T-helper 1 cell treated with Interleukin-12 subunit alpha and Interleukin-12 subunit beta and Interleukin-4 antibody, amounts not matched to agents 30 μg/mL and 1 μg/mL, for 36 hours (primary cell): Measurements from ENCODE around the gene IDH2.

Experiments used
- H3K27ac Mint-ChIP-seq: one replicate; pipeline ENCODE4 v1.8.0; 2021; ENCODE audit warnings: mild to moderate bottlenecking, mixed read lengths
- H3K27me3 Mint-ChIP-seq: one replicate; pipeline ENCODE4 v1.8.0; 2021; ENCODE audit warnings: low read depth, mixed read lengths
- H3K36me3 Mint-ChIP-seq: one replicate; pipeline ENCODE4 v1.8.0; 2021; ENCODE audit warnings: low read depth, mixed read lengths
- H3K4me1 Mint-ChIP-seq: one replicate; pipeline ENCODE4 v1.8.0; 2021; ENCODE audit warnings: low read depth, mixed read lengths
- H3K4me3 Mint-ChIP-seq: one replicate; pipeline ENCODE4 v1.8.0; 2021; ENCODE audit warnings: mild to moderate bottlenecking, moderate library complexity, mixed read lengths
- H3K9me3 Mint-ChIP-seq: one replicate; pipeline ENCODE4 v1.8.0; 2021; ENCODE audit warnings: mixed read lengths

Gene IDH2

DNA sequence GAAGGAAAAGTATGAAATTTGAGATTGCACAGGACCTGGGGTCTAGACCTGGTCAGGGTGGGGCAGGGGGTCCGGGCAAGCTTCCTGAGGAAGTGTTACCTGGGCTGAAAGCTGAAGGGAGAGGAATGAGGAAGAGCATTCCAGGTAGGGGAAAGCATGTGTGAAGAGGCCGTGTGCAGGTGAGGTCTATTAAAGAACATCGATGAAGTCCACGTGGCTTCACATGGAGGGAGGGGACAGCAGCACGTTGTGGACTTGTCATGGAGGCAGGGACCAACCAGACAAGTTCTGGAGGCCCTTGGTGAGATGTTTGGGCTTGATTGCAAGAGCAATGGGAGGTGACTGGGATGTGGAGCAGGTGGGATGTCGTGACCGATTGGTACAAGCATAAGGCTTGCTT lies 47.1 kb downstream of the IDH2 start:
- no peak overlapping the region for H3K27ac Mint-ChIP-seq
- peaks cover 22% of the 10 kb centered on the region for H3K4me1 Mint-ChIP-seq
- no peak overlapping the region for H3K4me3 Mint-ChIP-seq
- no peaks in the 10 kb centered on the region for H3K36me3 Mint-ChIP-seq
- H3K27me3 Mint-ChIP-seq, result no peaks in the 10 kb centered on the region
- no peaks in the 10 kb centered on the region for H3K9me3 Mint-ChIP-seq

DNA sequence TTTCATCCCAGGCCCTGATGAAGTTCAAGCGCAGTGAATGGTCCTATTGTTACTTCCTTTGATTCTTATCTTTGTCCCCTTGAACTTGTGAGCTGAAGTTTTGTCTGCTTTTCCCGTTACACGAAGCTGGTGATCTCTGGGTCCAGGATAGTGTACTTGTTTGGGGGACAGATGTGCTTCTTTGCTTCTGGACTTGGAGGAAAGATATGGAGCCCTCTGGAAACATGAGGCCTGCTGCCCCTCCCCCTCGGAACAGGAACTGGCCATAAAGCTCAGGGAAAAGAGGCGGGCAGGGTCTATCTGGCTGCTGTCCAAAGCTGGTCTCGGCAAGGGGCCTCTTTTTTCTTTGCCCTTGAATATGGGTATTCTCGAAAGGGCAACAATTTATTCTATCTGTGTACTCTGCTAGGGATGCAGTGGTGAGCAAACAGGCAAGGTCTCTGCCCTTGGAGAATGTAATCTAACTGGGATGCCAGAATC lies 47.6 kb downstream of the IDH2 start:
- H3K4me3 Mint-ChIP-seq, result no peak overlapping the region
- peaks cover 17% of the 10 kb centered on the region for H3K4me1 Mint-ChIP-seq
- no peaks in the 10 kb centered on the region for H3K27me3 Mint-ChIP-seq
- no peaks in the 10 kb centered on the region for H3K36me3 Mint-ChIP-seq
- H3K27ac Mint-ChIP-seq, result no peak overlapping the region
- H3K9me3 Mint-ChIP-seq, result no peaks in the 10 kb centered on the region

DNA sequence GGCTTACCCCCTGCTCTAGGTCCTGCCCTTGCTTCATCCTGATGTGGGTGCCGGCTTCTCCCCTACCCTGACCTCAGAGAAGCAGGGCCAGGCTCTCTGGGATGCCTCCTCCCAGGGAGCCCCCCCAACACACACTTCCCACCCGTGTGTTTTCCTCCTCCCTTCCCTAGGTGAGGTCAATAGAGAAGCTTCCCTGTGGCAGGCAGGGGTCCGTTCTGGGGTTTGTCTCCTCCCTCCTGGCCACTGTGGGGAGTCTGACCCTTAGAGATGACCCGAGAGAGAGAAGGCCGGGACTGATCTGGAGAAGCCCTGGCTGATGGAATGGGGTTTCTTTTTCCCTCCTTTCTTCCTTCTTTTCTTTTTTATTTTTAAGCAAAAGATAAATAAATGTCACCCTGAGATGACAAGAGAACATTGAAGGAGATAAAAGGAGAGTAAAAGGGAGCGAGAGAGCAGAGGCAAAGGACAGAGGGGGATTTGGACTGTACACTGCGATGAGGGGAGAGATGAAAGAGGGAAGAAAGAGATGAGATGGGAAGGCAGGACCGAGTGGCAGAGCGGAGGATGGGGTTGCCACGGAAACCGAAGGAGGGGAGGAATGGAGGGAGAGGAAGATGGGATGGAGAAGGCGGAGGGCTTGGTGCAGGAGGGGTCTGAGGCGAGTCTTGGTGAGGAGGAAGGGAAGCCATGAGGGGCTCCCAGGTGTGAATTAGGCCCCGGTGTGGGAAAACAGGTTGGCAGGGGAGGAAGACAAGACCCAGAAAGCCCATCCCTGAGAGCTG lies 48.4 kb downstream of the IDH2 start:
- Mint-ChIP-seq H3K4me1 (peaks cover 10% of the 10 kb centered on the region), H3K4me3 (no peak overlapping the region), H3K9me3 (no peaks in the 10 kb centered on the region), H3K27ac (no peak overlapping the region), H3K36me3 (no peaks in the 10 kb centered on the region), H3K27me3 (no peaks in the 10 kb centered on the region)

DNA sequence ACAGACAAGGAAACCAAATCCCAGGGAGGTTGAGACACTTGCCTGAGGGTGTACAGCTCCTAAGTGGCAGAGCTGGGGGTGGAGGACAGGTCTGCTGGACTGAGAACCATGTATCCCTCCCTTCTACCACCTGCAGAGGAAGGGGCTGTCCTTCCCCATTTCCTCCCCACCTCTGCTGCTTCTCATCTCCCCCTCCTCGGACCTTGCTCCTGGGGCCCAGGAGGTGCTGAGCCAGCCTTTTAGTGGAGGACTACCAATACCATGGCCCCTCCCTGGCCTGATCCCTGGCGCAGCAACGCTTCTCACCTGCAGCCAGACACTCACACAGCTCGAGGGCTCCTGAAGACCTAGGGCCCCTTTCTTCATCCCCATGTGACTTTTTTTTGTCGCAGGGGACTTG lies 50.4 kb downstream of the IDH2 start:
- Mint-ChIP-seq H3K27ac (no peak overlapping the region), H3K36me3 (no peaks in the 10 kb centered on the region), H3K27me3 (no peaks in the 10 kb centered on the region), H3K4me1 (peaks cover 2% of the 10 kb centered on the region), H3K4me3 (no peak overlapping the region), H3K9me3 (no peaks in the 10 kb centered on the region)

DNA sequence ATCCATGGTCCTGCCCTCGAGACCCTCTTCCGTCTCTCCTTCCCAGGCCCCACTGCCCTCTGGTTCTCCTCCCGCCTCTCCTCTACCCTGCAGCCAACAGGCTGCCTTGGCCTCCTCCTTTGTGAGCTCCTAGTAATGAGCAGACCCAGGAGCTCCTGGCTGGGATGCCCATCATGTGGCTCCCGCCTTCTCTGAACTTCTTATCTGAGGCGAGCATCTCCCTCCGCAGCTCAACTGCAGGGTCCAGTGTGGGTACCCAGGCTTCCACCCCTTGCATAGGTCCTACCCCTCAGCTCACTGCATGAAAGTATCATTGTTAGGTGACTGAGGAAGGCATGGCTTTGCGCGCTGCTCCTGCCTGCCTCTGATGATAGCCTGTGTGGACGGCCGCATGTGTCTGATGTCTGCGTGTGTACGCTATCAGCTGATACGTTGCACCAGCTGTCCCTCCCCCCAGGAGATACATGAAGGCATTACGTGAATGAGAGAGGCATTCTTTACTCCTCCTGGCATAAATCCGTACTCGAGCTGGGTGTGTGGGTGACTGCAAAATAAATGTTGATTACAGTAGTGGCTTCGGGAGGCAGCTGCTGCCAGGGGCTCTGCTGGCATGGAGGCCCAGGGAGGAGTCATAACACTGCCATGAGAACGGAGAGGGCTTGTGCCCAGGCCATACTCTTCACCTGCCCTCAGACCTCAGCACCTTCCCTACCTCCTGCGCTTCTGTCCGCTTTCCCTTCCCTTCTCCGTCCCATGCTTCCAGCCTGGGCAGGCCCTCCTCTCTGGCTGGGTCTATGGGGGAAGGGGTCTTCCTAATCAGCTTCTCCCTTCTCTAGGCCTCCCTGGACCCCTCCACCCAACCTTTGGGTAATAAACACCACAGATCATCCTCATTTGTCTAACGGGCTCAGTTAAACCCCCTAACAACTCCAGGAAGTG lies 52.3 kb downstream of the IDH2 start:
- Mint-ChIP-seq H3K27me3 (no peaks in the 10 kb centered on the region), H3K4me1 (peaks cover 4% of the 10 kb centered on the region), H3K27ac (no peak overlapping the region), H3K9me3 (no peaks in the 10 kb centered on the region), H3K36me3 (no peaks in the 10 kb centered on the region), H3K4me3 (no peak overlapping the region)

DNA sequence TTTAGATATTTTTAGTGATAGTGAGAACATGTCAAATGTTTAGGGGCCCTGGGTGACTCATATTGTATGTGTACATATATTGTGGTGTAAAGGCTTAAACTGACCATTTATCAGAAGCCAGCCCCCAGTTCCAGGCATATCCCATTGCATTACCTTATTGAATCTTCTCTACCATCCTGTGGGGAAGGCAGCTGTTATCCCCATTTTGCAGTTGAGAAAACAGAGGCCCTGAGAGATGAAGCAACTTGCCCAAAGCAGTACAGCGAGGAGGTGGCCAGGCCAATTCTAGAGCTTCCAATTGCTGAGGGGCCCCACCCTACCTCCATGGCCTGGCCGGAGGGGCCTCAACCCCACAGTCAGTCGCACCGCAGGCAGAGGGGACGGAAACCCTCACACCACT lies 53.2 kb downstream of the IDH2 start:
- H3K4me1 Mint-ChIP-seq, result peaks cover 4% of the 10 kb centered on the region
- no peaks in the 10 kb centered on the region for H3K27me3 Mint-ChIP-seq
- no peaks in the 10 kb centered on the region for H3K36me3 Mint-ChIP-seq
- no peaks in the 10 kb centered on the region for H3K9me3 Mint-ChIP-seq
- H3K27ac Mint-ChIP-seq, result no peak overlapping the region
- no peak overlapping the region for H3K4me3 Mint-ChIP-seq

DNA sequence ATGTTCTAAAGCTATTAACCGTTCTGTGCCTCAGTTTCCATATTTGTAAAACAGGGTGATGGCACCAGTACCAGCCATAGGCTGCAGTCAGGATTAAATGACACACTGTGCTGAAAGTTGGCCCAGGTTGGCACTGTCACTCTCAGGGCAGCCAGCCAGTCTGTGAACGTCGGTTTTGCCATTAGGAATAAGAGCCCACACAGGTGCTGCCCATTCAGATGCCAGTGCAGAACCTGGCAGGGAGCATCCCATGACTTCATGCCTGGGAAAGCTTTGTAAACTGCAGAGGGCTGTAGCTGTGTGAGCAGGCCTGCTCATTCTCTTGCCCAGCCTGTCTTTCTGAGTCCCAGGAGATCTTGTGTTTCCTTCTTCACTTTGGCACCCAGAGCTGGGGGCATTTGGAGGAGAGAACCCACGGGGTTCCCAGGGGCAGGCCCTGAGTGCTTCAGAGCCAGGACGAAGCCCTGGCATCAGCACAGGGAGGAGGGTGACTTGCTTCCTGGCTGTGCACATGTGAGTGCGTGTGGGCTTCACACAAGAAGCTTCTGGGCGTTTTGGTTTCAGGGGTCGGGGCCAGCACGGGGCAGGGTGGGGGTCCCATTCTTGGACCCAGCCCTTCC lies 54.2 kb downstream of the IDH2 start:
- Mint-ChIP-seq H3K27me3 (no peaks in the 10 kb centered on the region), H3K4me3 (no peak overlapping the region), H3K9me3 (no peaks in the 10 kb centered on the region), H3K4me1 (peaks cover 4% of the 10 kb centered on the region), H3K27ac (no peak overlapping the region), H3K36me3 (peaks cover 2% of the 10 kb centered on the region)

DNA sequence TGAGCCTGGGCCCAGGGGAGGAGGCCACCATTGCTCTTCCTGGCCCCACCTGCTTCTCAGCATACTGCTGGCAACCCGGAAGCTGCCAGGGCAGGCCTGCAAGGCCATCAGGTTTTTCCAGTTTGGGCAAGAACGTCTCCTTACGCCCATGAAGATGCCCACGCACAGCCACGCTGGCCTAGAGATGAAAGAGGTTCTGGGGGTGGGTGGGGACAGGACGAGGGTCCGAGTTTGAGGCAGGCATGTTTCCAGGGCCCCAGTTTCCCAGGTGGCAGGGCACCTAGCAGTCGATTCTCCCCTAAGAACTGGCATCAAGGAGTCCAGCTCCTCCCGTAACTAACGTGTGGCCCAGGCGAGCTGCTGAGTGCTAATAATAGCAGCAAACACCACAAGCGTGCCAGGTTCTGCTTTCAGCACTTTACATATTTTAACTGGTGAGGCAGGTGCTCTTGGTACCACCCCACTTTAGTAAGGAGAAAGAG lies 55.3 kb downstream of the IDH2 start:
- Mint-ChIP-seq H3K9me3 (no peaks in the 10 kb centered on the region), H3K4me1 (peaks cover 2% of the 10 kb centered on the region), H3K27me3 (no peaks in the 10 kb centered on the region), H3K27ac (no peak overlapping the region), H3K36me3 (peaks cover 2% of the 10 kb centered on the region), H3K4me3 (no peak overlapping the region)

DNA sequence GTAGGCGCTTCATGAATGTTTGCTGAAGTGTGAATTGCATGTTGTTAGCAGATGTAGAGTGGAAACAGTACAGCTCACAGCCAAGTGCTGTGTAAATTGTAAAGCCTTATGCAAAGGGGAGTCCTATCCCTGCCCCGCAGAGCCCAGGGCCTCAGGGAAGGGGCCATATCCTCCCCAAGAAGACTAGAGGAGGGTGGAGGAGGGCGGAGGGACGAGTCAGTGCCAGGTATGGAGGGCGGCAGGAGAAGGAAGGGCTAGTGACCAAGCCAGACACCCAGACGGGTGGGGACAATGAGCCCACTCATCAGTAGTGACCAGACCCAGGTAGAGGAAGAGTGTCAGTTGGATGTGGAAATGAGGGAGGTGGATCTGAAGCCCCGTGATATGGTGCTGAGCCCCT lies 56.0 kb downstream of the IDH2 start:
- Mint-ChIP-seq H3K27me3 (no peaks in the 10 kb centered on the region), H3K4me1 (peaks cover 2% of the 10 kb centered on the region)

DNA sequence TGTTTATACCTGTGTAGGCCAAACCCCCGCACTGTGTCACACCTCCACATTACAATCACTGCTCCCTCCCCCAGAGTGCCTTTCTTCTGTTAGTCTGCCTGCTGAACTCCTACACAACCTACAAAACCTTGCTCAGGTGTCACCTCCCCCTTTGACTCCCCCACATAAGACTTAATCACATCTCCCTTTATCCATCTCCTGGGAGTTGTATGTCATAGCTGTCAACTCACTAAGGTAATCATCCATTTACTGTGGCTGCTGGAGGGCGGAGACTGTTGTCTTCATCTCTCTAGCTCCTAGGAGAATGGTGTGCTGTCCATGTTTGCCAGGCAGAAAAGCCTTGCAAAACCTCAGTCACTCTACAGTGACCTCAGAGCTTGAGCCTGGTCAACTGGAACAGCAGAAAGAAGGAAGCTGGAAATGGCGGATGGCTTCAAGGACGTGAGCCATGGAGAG lies 57.3 kb downstream of the IDH2 start:
- H3K36me3 Mint-ChIP-seq, result peaks cover 2% of the 10 kb centered on the region
- H3K4me1 Mint-ChIP-seq, result peaks cover 3% of the 10 kb centered on the region
- H3K9me3 Mint-ChIP-seq, result no peaks in the 10 kb centered on the region
- H3K27ac Mint-ChIP-seq, result no peak overlapping the region
- no peak overlapping the region for H3K4me3 Mint-ChIP-seq
- H3K27me3 Mint-ChIP-seq, result no peaks in the 10 kb centered on the region

More for the DNA sequence above, 56.0 kb downstream of the IDH2 start:
- no peak overlapping the region for H3K4me3 Mint-ChIP-seq
- H3K9me3 Mint-ChIP-seq, result no peaks in the 10 kb centered on the region
- H3K27ac Mint-ChIP-seq, result peak overlapping the region; percentile 1
- H3K36me3 Mint-ChIP-seq, result peaks cover 2% of the 10 kb centered on the region

DNA sequence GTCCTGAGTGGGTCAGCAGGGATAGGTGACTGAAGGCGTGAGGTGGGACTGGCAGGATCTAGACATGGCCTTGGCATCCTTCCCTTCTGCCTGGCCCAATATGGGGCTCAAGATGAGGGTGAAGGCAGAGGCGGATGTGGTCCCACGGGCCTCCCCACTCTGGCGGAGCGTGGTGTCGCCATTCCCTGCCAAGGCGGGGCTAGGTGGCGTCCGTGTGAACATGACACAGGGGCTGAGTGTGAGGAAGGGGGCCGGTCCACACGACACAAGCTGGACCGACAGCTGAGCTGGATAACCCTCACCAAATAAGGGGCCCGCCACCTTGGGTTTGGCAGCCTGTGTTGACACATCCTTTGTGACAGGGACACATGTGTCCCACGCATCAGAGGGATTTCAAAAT lies 58.1 kb downstream of the IDH2 start:
- peaks cover 2% of the 10 kb centered on the region for H3K36me3 Mint-ChIP-seq
- H3K9me3 Mint-ChIP-seq, result no peaks in the 10 kb centered on the region
- no peak overlapping the region for H3K27ac Mint-ChIP-seq
- no peaks in the 10 kb centered on the region for H3K27me3 Mint-ChIP-seq
- no peak overlapping the region for H3K4me3 Mint-ChIP-seq
- peaks cover 6% of the 10 kb centered on the region for H3K4me1 Mint-ChIP-seq

DNA sequence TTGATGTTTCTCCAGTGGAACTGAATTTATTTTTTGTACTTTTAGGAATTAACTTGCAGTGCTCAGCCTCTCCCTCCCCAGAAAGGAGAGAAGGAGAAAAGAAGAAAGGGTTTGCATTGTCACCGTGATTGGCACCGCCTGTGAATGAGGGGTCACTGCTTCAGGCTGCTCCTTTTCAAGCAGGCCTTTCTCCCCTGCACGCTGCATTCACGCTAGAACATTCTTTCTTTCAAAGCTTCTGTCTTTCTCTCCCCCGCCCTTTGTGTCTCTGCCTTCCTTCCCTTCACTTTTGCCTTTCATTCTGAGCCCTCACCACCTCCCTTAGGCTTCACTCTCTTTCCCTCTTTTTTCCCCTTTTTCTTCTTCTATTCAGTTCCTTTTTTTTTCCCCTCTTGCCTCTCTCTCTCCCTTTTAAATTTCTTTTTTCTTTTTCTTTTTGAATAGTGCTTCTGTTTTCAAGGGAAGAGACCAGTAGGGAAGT lies 58.7 kb downstream of the IDH2 start:
- no peak overlapping the region for H3K27ac Mint-ChIP-seq

DNA sequence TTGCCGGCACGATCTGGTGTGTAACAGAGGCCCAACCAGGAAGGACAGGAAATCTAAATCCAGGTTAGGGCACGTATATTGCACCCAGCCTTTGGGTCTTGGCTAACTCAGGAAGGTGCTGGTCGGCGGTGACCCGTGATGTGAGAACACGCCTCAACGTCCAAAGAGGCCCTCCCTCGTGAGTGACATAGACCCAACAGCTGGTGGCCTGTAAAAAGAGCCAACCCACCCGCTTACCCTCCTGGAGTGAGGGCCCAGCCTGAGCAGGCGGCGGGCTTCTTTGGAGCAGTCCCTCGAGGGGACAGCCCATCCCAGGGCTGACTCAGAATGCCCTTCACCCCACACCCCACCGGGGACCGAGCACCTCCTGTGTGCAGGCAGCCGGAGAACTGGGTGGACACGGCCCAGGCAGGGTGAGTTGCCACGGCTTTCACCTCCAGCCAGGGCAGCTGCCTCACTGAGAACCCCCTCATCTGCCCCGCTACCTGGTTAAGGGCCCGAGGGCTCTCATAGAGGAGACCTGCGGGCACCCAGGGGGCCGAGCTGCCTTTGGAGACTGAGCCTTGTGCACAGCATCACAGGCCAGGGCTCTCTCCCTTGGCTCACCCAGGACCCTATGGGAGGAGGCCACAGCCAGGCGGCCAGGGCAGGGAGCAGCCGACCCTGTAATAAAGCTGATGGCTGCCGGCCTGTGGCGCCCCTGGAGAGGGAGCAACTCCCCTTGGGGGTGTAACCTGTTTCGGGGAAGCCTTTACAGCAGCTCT lies 59.3 kb downstream of the IDH2 start:
- H3K27me3 Mint-ChIP-seq, result no peaks in the 10 kb centered on the region
- no peak overlapping the region for H3K4me3 Mint-ChIP-seq
- no peak overlapping the region for H3K27ac Mint-ChIP-seq
- no peaks in the 10 kb centered on the region for H3K9me3 Mint-ChIP-seq
- peaks cover 2% of the 10 kb centered on the region for H3K36me3 Mint-ChIP-seq
- peaks cover 16% of the 10 kb centered on the region for H3K4me1 Mint-ChIP-seq

More for the DNA sequence above, 58.7 kb downstream of the IDH2 start:
- H3K4me3 Mint-ChIP-seq, result no peak overlapping the region
- no peaks in the 10 kb centered on the region for H3K9me3 Mint-ChIP-seq
- H3K36me3 Mint-ChIP-seq, result peaks cover 2% of the 10 kb centered on the region
- no peaks in the 10 kb centered on the region for H3K27me3 Mint-ChIP-seq
- peaks cover 10% of the 10 kb centered on the region for H3K4me1 Mint-ChIP-seq

DNA sequence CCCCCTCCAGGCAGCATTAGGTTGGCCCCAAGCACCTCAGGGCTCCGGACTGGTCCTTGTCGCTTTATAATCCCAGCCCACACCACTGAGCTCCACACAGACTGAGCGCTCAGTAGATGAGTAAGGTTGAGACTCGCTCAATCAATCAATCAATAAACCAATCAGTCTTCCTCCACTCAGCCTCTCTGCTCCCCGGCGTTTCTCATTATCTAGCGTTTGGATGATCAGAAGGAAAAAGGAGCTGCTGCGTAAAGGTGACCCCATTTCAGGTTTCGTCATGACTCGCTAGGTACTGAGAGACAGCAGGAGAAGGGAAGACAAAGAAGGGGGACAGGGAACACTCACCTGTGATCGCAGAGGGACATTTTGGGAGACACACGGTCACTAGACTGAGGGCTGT lies 59.9 kb downstream of the IDH2 start:
- Mint-ChIP-seq H3K9me3 (no peaks in the 10 kb centered on the region), H3K27ac (no peak overlapping the region), H3K27me3 (no peaks in the 10 kb centered on the region), H3K4me3 (no peak overlapping the region), H3K36me3 (peaks cover 2% of the 10 kb centered on the region), H3K4me1 (peaks cover 22% of the 10 kb centered on the region)
